Gastroesophageal sphincter (tissue), 3 donors: Measurements from ENCODE around the gene OPCML.

ENCODE experiments used
- CTCF ChIP-seq, 4 experiments: fragments of 200-600 bp in 2 of 4; fragments of 450-650 bp in 2 of 4; sonication (generic) in 1 of 4; IDR thresholded peaks; one replicate each; pipeline ENCODE4 v1.5.1; 2017 to 2019; ENCODE audit warnings: antibody characterized with exemption in 4 of 4, mild to moderate bottlenecking in 2 of 4, moderate library complexity in 2 of 4
- POLR2A ChIP-seq, 2 donors: fragments of 450-650 bp; IDR thresholded peaks; one replicate each; pipeline ENCODE4 v1.6.1; 2017; ENCODE audit warnings: antibody characterized with exemption in 2 of 2, mild to moderate bottlenecking in 2 of 2, moderate library complexity in 1 of 2

- TF ChIP-seq POLR2A (IDR thresholded peaks at IDR 0.05): no peak
- TF ChIP-seq CTCF (IDR thresholded peaks at IDR 0.05): no peak
Observed at GRCh38 chr11:133553885-133554740, 21.8 kb upstream of the OPCML start.
